ENCODE results near the gene PAPOLA.
A peak's percentile ranks its signal among the peaks of the same experiment; 100 is the strongest.
"Not testable (repeated sequence)": the region's sequence is repeated elsewhere in the genome, so short reads cannot be mapped to it uniquely, and the experiment has no call there.

The PAPOLA gene

GRCh38 chr14:96501740-96502620, at the start of gene PAPOLA:
Gene PAPOLA, plus strand, starts transcription at chr14:96502382. Its CDS starts 211 bp downstream, at chr14:96502593.
- DNase-seq (ENCODE audit: low read depth), result peak; percentile 97

- no peak for DNase-seq (ENCODE audit: low read depth)
Measured at GRCh38 chr14:96452684-96453083, 49.5 kb upstream of the PAPOLA start.

- peak; percentile 53 for DNase-seq (ENCODE audit: low read depth)
Measured at GRCh38 chr14:96455588-96455987, 46.6 kb upstream of the PAPOLA start.

- DNase-seq (ENCODE audit: low read depth), result no peak
Measured at GRCh38 chr14:96459851-96460250, 42.3 kb upstream of the PAPOLA start.

- DNase-seq (ENCODE audit: low read depth), result no peak
Measured at GRCh38 chr14:96461950-96462798, 40.0 kb upstream of the PAPOLA start.

GRCh38 chr14:96464136-96464535, 38.0 kb upstream of the PAPOLA start:
- no peak for DNase-seq (ENCODE audit: low read depth)

GRCh38 chr14:96466918-96467317, 35.3 kb upstream of the PAPOLA start:
- DNase-seq (ENCODE audit: low read depth), result no peak

GRCh38 chr14:96470331-96470730, 31.9 kb upstream of the PAPOLA start:
- DNase-seq (ENCODE audit: low read depth), result no peak

GRCh38 chr14:96470967-96471366, 31.2 kb upstream of the PAPOLA start:
- not testable (repeated sequence) for DNase-seq (ENCODE audit: low read depth)

- no peak for DNase-seq (ENCODE audit: low read depth)
Measured at GRCh38 chr14:96478119-96478518, 24.1 kb upstream of the PAPOLA start.

GRCh38 chr14:96479435-96480146, 22.6 kb upstream of the PAPOLA start:
- DNase-seq (ENCODE audit: low read depth), result no peak

- DNase-seq (ENCODE audit: low read depth), result no peak
Measured at GRCh38 chr14:96481731-96482314, 20.4 kb upstream of the PAPOLA start.

GRCh38 chr14:96482986-96483385, 19.2 kb upstream of the PAPOLA start:
- DNase-seq (ENCODE audit: low read depth), result no peak

- peak; percentile 17 for DNase-seq (ENCODE audit: low read depth)
Measured at GRCh38 chr14:96484399-96484798, 17.8 kb upstream of the PAPOLA start.

- DNase-seq (ENCODE audit: low read depth), result no peak
Measured at GRCh38 chr14:96486705-96487104, 15.5 kb upstream of the PAPOLA start.

GRCh38 chr14:96489327-96489726, 12.9 kb upstream of the PAPOLA start:
- no peak for DNase-seq (ENCODE audit: low read depth)

- no peak for DNase-seq (ENCODE audit: low read depth)
Measured at GRCh38 chr14:96493178-96493577, 9.0 kb upstream of the PAPOLA start.

- no peak for DNase-seq (ENCODE audit: low read depth)
Measured at GRCh38 chr14:96494331-96494730, 7.9 kb upstream of the PAPOLA start.

GRCh38 chr14:96497087-96497486, 5.1 kb upstream of the PAPOLA start:
- peak; percentile 42 for DNase-seq (ENCODE audit: low read depth)

- no peak for DNase-seq (ENCODE audit: low read depth)
Measured at GRCh38 chr14:96497586-96497985, 4.6 kb upstream of the PAPOLA start.

- no peak for DNase-seq (ENCODE audit: low read depth)
Measured at GRCh38 chr14:96501217-96501739, 904 bp upstream of the PAPOLA start.
